NB4 (cell line): ENCODE results near the gene ACTC1.

Source experiments
- POLR2A ChIP-seq: IDR thresholded peaks from 2 replicates; pipeline ENCODE4 v1.6.1; 2011; ENCODE audit warnings: mild to moderate bottlenecking; ENCODE audit not compliant: insufficient read length; ENCODE audit errors: extremely low read depth
- TF ChIP-seq, protein P1 (sequence below): IDR thresholded peaks from one replicate; pipeline ENCODE4 v1.5.1; 2012; ENCODE audit warnings: low read depth, low read length

- no peak for TF ChIP-seq POLR2A
- TF ChIP-seq, protein P1, sequence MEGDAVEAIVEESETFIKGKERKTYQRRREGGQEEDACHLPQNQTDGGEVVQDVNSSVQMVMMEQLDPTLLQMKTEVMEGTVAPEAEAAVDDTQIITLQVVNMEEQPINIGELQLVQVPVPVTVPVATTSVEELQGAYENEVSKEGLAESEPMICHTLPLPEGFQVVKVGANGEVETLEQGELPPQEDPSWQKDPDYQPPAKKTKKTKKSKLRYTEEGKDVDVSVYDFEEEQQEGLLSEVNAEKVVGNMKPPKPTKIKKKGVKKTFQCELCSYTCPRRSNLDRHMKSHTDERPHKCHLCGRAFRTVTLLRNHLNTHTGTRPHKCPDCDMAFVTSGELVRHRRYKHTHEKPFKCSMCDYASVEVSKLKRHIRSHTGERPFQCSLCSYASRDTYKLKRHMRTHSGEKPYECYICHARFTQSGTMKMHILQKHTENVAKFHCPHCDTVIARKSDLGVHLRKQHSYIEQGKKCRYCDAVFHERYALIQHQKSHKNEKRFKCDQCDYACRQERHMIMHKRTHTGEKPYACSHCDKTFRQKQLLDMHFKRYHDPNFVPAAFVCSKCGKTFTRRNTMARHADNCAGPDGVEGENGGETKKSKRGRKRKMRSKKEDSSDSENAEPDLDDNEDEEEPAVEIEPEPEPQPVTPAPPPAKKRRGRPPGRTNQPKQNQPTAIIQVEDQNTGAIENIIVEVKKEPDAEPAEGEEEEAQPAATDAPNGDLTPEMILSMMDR = no peak
These were observed 22.3 kb downstream of the ACTC1 start for GRCh38 chr15:34773013-34773412.
